OCI-LY3 (cell line): Measurements from ENCODE around the gene PAQR3.
"Not testable (repeated sequence)": the region's sequence is repeated elsewhere in the genome, so short reads cannot be mapped to it uniquely, and the experiment has no call there.

Experiments used
- H2AFZ ChIP-seq: fragments of 200-600, 300-600 bp; shearing (Covaris generic); 2 replicates; pipeline ENCODE4 v1.6.0; 2014; ENCODE audit warnings: antibody characterized with exemption, low read depth, low read length
- H3K27ac ChIP-seq: fragments of 200-600, 300-600 bp; sonication (generic); 2 replicates; pipeline ENCODE4 v1.5.1; 2014; ENCODE audit warnings: mild to moderate bottlenecking, low read length, moderate library complexity, mixed read lengths
- H3K27me3 ChIP-seq: fragments of 200-600, 300-600 bp; sonication (generic); 2 replicates; pipeline ENCODE4 v1.6.1; 2014; ENCODE audit warnings: low read depth, low read length, mixed read lengths
- H3K36me3 ChIP-seq: fragments of 200-600, 300-600 bp; sonication (generic); replicated peaks from 2 replicates; pipeline ENCODE3; 2014; ENCODE audit warnings: low read depth, low read length, mixed read lengths
- H3K4me1 ChIP-seq: fragments of 300-600, 200-600 bp; sonication (generic); 2 replicates; pipeline ENCODE4 v1.6.1; 2014; ENCODE audit warnings: low read length, mixed read lengths
- H3K4me2 ChIP-seq: fragments of 200-600, 300-600 bp; sonication (generic); 2 replicates; pipeline ENCODE4 v1.6.1; 2014; ENCODE audit warnings: low read length, mixed read lengths
- H3K4me3 ChIP-seq: fragments of 300-600, 200-600 bp; sonication (generic); 2 replicates; pipeline ENCODE4 v1.5.1; 2014; ENCODE audit warnings: antibody characterized with exemption, mild to moderate bottlenecking, low read length, moderate library complexity
- H3K79me2 ChIP-seq: fragments of 300-600, 200-600 bp; shearing (Covaris generic); 2 replicates; pipeline ENCODE4 v1.6.1; 2014; ENCODE audit warnings: mild to moderate bottlenecking, low read length, mixed read lengths
- H3K9ac ChIP-seq: fragments of 300-600, 200-600 bp; shearing (Covaris generic); 2 replicates; pipeline ENCODE4 v1.6.0; 2014; ENCODE audit warnings: mild to moderate bottlenecking, low read length, moderate library complexity
- H3K9me3 ChIP-seq: fragments of 200-600, 300-600 bp; shearing (Covaris generic); 2 replicates; pipeline ENCODE4 v1.6.1; 2014; ENCODE audit warnings: low read length, mixed read lengths; ENCODE audit not compliant: insufficient read depth
- H4K20me1 ChIP-seq: fragments of 200-600, 300-600 bp; sonication (generic); 2 replicates; pipeline ENCODE4 v1.6.1; 2016; ENCODE audit warnings: low read length, mixed read lengths; ENCODE audit not compliant: insufficient read depth
- CTCF ChIP-seq: fragments of 200-600, 300-600 bp; sonication (generic); IDR thresholded peaks from 2 replicates; pipeline ENCODE4 v1.5.1; 2014; ENCODE audit warnings: antibody characterized with exemption, low read length, low read depth
- EZH2phosphoT487 ChIP-seq: fragments of 200-600 bp; shearing (Covaris generic); IDR thresholded peaks from 2 replicates; pipeline ENCODE4 v1.6.1; 2018; ENCODE audit warnings: antibody characterized with exemption, mixed run types, low read depth

The PAQR3 gene

DNA sequence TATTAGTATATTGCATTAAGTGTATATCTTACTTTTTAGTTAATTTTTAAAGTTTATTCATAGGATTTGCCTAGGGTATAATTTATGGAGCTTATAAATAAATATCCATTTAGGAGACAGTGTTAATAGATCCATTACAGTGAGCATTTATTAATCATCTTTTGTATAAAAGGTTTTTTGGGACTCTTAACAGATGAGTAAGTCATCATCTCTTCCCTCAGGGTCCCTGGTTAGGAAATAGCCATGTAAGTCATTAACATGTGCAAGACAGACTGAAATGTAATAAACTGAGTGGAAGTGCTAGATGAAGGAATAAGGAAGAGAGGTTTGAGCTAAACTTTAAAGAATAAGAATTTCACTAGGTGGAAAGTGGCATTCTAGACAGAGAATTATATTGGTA lies 69.2 kb downstream of the PAQR3 start:
- no peak for TF ChIP-seq EZH2phosphoT487
- TF ChIP-seq CTCF, result no peak
- H2AFZ ChIP-seq, result no peak overlapping the region
- no peaks in the 10 kb centered on the region for H3K9me3 ChIP-seq
- H3K4me3 ChIP-seq, result no peak overlapping the region
- no peak overlapping the region for H3K9ac ChIP-seq
- H3K36me3 ChIP-seq, result peaks cover 27% of the 10 kb centered on the region
- no peaks in the 10 kb centered on the region for H3K4me1 ChIP-seq
- H3K27ac ChIP-seq, result no peak overlapping the region
- H3K4me2 ChIP-seq, result no peak overlapping the region
- no peaks in the 10 kb centered on the region for H4K20me1 ChIP-seq
- H3K27me3 ChIP-seq, result no peaks in the 10 kb centered on the region
- no peaks in the 10 kb centered on the region for H3K79me2 ChIP-seq

DNA sequence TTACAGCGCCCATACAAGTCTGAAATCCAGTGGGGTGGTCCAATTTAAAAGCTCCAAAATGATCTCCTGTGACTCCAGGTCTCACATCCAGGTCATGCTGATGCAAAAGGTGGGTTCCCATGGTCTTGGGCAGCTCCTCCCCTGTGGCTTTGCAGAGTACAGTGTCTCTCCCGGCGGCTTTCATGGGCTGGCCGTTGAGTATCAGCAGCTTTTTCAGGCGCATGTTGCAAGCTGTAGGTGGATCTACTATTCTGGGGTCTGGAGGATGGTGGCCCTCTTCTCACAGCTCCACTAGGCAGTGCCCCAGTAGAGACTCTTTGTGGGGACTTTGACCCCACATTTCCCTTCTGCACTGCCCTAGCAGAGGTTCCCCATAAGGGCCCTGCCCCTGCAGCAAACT lies 70.5 kb downstream of the PAQR3 start:
- H2AFZ ChIP-seq, H4K20me1 ChIP-seq, H3K4me3 ChIP-seq, H3K79me2 ChIP-seq, H3K4me1 ChIP-seq, H3K4me2 ChIP-seq, H3K27me3 ChIP-seq, H3K9ac ChIP-seq, H3K27ac ChIP-seq, H3K9me3 ChIP-seq: not testable (repeated sequence)
- H3K36me3 ChIP-seq, result peaks cover 27% of the 10 kb centered on the region

DNA sequence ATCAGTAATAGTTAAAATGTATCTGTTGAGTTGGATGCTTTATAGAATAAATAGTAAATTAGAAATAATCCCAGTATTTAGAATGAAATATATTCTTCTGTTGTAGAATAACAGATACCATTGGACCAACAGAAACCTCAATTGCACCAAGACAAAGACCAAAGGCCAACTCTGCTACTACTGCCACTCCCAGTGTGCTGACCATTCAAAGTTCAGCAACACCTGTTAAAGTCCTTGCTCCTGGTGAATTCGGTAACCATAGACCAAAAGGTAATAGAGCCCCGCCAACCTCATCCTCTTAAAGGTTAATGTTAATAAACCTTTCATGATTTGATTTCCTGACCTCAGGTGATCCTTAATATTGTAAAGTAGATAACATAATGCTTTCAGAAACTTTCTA lies 73.8 kb downstream of the PAQR3 start:
- Histone ChIP-seq H3K36me3 (peaks cover 10% of the 10 kb centered on the region), H3K4me1 (peaks cover 14% of the 10 kb centered on the region), H2AFZ (no peak overlapping the region), H4K20me1 (no peaks in the 10 kb centered on the region), H3K9me3 (no peaks in the 10 kb centered on the region), H3K4me3 (no peak overlapping the region), H3K9ac (no peak overlapping the region), H3K27me3 (no peaks in the 10 kb centered on the region), H3K79me2 (no peaks in the 10 kb centered on the region), H3K27ac (no peak overlapping the region), H3K4me2 (no peak overlapping the region)
- TF ChIP-seq CTCF, result no peak
- TF ChIP-seq EZH2phosphoT487, result no peak

DNA sequence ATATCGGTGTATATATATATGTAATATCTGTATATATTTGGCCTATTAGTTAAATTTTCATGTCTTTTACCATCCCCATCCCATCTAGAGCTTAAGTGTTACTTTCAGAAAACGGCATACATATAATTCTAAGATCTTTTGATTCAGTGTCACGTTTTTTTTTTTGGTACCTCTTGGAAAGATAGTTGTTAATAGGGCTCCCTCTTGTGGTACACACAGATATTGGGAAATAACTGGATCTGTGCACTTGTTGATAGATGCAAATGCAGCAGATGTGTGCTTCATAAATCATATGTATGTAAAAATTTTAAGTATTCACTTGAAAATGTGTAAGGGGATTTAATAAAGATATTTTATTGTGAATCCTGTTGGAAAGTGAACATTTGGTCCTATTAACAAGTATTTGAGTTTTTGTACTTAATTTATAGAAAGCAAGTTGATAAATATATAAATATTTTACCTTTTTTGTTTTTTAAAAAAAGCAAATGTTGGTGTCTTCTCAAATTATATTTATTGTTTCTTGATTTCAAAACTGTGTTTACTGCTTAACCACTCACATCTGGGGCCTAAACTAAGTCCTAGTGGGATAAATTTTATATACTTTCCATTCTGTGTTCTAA lies 74.7 kb downstream of the PAQR3 start:
- no peak overlapping the region for H3K9ac ChIP-seq
- H4K20me1 ChIP-seq, result no peaks in the 10 kb centered on the region
- H3K4me1 ChIP-seq, result peaks cover 14% of the 10 kb centered on the region
- H3K27ac ChIP-seq, result no peak overlapping the region
- H3K36me3 ChIP-seq, result peaks cover 7% of the 10 kb centered on the region
- no peaks in the 10 kb centered on the region for H3K79me2 ChIP-seq
- H2AFZ ChIP-seq, result no peak overlapping the region
- no peaks in the 10 kb centered on the region for H3K9me3 ChIP-seq
- no peak overlapping the region for H3K4me3 ChIP-seq
- TF ChIP-seq EZH2phosphoT487 (no peak), CTCF (peak; percentile 81)
- no peaks in the 10 kb centered on the region for H3K27me3 ChIP-seq
- H3K4me2 ChIP-seq, result no peak overlapping the region

- Histone ChIP-seq H3K9me3 (no peaks in the 10 kb centered on the region), H3K4me1 (peaks cover 14% of the 10 kb centered on the region), H3K36me3 (peaks cover 7% of the 10 kb centered on the region), H4K20me1 (no peaks in the 10 kb centered on the region), H3K4me3 (peak overlapping the region; percentile 47), H3K9ac (peak overlapping the region; percentile 31; the same call in 1 of the 2 replicates), H3K79me2 (no peaks in the 10 kb centered on the region), H3K4me2 (peak overlapping the region; percentile 71), H3K27ac (peak overlapping the region; percentile 39), H2AFZ (no peak overlapping the region), H3K27me3 (no peaks in the 10 kb centered on the region)
- TF ChIP-seq EZH2phosphoT487 (no peak), CTCF (no peak)
Observed at GRCh38 chr4:78863991-78864390, 75.2 kb downstream of the PAQR3 start.
